ENCODE measurements around the gene PCDH7.

DNA sequence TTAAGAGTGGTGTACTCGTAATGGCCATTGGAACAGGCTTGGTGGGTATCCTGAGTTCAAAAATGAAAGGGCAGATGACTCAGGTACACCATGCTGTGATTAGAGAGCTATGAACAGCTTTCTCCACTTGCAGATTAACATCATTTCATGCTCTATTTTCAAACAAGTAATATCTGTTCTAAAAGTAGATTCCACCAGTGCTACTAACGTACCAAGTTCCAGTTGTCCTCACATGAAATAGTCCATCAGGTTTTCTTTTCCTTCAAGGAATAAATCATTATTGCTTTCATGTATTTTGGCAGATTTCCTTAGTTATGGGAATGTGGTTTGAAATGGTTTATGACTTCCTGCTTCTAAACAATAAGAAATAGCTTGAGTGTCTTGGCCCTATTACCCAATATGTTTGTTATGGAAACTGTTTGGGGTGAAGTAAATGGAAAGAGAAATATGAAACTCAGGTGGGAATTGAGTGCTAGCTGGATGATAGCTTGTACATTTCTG, 49.9 kb downstream of the PCDH7 start:
- TF ChIP-seq, protein P1, sequence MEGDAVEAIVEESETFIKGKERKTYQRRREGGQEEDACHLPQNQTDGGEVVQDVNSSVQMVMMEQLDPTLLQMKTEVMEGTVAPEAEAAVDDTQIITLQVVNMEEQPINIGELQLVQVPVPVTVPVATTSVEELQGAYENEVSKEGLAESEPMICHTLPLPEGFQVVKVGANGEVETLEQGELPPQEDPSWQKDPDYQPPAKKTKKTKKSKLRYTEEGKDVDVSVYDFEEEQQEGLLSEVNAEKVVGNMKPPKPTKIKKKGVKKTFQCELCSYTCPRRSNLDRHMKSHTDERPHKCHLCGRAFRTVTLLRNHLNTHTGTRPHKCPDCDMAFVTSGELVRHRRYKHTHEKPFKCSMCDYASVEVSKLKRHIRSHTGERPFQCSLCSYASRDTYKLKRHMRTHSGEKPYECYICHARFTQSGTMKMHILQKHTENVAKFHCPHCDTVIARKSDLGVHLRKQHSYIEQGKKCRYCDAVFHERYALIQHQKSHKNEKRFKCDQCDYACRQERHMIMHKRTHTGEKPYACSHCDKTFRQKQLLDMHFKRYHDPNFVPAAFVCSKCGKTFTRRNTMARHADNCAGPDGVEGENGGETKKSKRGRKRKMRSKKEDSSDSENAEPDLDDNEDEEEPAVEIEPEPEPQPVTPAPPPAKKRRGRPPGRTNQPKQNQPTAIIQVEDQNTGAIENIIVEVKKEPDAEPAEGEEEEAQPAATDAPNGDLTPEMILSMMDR (IDR thresholded peaks at IDR 0.05): no peak
- no peak for TF ChIP-seq POLR2A (IDR thresholded peaks at IDR 0.05)
